RWPE2 (cell line): ENCODE data around the gene PDE2A.

Experiments used
- ATAC-seq: fragments of 200-7000 bp; cut with Tn5 transposase; 3 replicates; pipeline ENCODE4 v1.9.1; 2021; ENCODE audit warnings: low read depth
- DNase-seq: peaks from one replicate; pipeline ENCODE4 v3.0.0-alpha.2; 2020; ENCODE audit warnings: low spot score
- H3K27ac ChIP-seq: fragments of 450-650 bp; 2 replicates; pipeline ENCODE4 v1.5.1; 2017; ENCODE audit warnings: mild to moderate bottlenecking; ENCODE audit not compliant: poor library complexity, severe bottlenecking
- H3K27me3 ChIP-seq: fragments of 250-450 bp; sonication (Bioruptor Pico); 2 replicates; pipeline ENCODE4 v1.5.1; 2021; ENCODE audit warnings: mild to moderate bottlenecking, moderate library complexity; ENCODE audit not compliant: insufficient read depth, poor library complexity, severe bottlenecking
- H3K36me3 ChIP-seq: fragments of 250-450 bp; sonication (Bioruptor Pico); 2 replicates; pipeline ENCODE4 v1.5.1; 2020; ENCODE audit warnings: low read depth, mild to moderate bottlenecking, moderate library complexity
- H3K4me1 ChIP-seq: fragments of 250-450 bp; sonication (Bioruptor Pico); 2 replicates; pipeline ENCODE4 v1.5.1; 2021; ENCODE audit warnings: mild to moderate bottlenecking, moderate library complexity; ENCODE audit not compliant: insufficient read depth, poor library complexity, severe bottlenecking
- H3K4me3 ChIP-seq: fragments of 250-450 bp; sonication (Bioruptor Pico); 2 replicates; pipeline ENCODE4 v1.5.1; 2021; ENCODE audit warnings: mild to moderate bottlenecking, moderate library complexity; ENCODE audit not compliant: severe bottlenecking
- H3K9me3 ChIP-seq: fragments of 250-450 bp; sonication (Bioruptor Pico); 2 replicates; pipeline ENCODE4 v1.5.1; 2021; ENCODE audit warnings: mild to moderate bottlenecking, moderate library complexity; ENCODE audit not compliant: severe bottlenecking
- TF ChIP-seq, protein P1 (sequence below): fragments of 450-650 bp; IDR thresholded peaks from one replicate; pipeline ENCODE4 v1.5.1; 2017; ENCODE audit warnings: mild to moderate bottlenecking, moderate library complexity; ENCODE audit not compliant: poor library complexity, severe bottlenecking

PDE2A gene

DNA sequence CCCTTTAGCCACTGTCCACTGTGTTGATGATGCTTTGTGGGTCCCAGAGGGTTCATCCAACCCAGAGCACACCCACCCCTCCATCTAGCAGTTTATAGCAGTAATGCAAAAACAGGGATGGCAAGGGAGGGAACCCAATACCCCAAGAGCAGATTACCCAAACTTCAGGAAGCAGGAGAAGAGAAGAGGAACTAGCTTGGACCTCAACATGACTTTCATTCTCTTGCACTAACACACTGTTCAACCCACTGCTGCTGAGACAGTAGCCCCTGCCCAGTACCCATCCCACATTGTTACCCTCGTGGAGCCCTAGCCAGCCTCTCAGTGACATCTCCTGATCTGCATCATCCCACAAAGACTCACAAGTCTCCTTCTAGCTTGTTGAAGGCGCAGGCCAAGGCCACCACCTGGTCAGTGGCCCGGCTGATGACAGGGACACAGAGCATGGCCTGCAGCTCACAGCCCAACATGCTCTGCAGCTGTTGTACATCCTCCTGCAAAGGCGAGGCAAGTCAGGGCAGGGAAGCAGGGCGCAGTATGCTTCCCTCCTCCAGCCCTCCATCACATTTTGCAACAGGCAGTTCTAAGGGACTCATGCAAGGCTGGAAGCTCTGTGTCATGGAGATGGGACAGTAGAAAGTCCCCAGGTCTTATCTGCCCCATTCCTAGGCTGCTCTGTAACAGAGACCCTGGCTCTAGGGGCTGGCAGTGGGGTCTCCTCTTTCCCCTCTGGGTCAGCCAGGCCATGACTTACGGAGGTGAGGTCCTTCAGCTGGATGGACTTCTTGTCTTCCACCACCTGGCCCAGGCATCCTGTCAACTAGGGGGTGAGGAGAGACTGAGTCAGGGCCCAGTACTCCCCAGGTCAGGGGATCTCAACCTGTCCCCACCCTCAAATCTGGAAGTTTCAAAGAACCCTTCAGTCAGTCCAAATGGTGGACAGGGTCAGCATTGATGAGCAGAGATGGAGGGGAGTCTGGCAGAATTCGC is 85.5 kb downstream of the PDE2A start:
- peaks cover 31% of the 10 kb centered on the region for H3K27me3 ChIP-seq
- H3K36me3 ChIP-seq: no peaks in the 10 kb centered on the region
- ATAC-seq (no peak), DNase-seq (no peak)
- no peak overlapping the region for H3K27ac ChIP-seq
- H3K9me3 ChIP-seq: no peaks in the 10 kb centered on the region
- TF ChIP-seq, protein P1, sequence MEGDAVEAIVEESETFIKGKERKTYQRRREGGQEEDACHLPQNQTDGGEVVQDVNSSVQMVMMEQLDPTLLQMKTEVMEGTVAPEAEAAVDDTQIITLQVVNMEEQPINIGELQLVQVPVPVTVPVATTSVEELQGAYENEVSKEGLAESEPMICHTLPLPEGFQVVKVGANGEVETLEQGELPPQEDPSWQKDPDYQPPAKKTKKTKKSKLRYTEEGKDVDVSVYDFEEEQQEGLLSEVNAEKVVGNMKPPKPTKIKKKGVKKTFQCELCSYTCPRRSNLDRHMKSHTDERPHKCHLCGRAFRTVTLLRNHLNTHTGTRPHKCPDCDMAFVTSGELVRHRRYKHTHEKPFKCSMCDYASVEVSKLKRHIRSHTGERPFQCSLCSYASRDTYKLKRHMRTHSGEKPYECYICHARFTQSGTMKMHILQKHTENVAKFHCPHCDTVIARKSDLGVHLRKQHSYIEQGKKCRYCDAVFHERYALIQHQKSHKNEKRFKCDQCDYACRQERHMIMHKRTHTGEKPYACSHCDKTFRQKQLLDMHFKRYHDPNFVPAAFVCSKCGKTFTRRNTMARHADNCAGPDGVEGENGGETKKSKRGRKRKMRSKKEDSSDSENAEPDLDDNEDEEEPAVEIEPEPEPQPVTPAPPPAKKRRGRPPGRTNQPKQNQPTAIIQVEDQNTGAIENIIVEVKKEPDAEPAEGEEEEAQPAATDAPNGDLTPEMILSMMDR: no peak
- H3K4me3 ChIP-seq: no peak overlapping the region
- no peaks in the 10 kb centered on the region for H3K4me1 ChIP-seq

DNA sequence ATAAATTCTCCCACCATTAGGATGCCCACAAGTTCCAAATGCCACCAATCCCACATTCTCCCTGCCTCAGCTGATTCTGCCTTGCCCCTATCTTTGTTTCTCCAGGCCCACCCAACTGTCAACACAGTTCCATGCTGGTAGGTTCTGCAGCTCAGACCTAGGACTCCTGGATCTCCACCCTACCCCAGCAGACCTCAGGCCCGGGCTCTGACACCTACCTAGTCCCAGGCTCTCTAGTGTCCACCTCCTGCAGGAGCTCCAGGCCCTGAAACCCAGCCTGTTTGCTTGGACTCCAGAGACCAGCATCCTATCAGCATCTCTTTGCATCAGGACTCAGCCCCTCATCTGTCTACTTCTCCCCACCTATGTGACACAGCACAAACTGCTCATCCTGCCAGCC is 86.5 kb downstream of the PDE2A start:
- Histone ChIP-seq H3K4me1 (no peaks in the 10 kb centered on the region), H3K27me3 (peaks cover 31% of the 10 kb centered on the region), H3K27ac (no peak overlapping the region), H3K9me3 (no peaks in the 10 kb centered on the region), H3K36me3 (no peaks in the 10 kb centered on the region), H3K4me3 (no peak overlapping the region)
- TF ChIP-seq, protein P1: no peak
- DNase-seq: peak; percentile 42
- ATAC-seq: no peak

DNA sequence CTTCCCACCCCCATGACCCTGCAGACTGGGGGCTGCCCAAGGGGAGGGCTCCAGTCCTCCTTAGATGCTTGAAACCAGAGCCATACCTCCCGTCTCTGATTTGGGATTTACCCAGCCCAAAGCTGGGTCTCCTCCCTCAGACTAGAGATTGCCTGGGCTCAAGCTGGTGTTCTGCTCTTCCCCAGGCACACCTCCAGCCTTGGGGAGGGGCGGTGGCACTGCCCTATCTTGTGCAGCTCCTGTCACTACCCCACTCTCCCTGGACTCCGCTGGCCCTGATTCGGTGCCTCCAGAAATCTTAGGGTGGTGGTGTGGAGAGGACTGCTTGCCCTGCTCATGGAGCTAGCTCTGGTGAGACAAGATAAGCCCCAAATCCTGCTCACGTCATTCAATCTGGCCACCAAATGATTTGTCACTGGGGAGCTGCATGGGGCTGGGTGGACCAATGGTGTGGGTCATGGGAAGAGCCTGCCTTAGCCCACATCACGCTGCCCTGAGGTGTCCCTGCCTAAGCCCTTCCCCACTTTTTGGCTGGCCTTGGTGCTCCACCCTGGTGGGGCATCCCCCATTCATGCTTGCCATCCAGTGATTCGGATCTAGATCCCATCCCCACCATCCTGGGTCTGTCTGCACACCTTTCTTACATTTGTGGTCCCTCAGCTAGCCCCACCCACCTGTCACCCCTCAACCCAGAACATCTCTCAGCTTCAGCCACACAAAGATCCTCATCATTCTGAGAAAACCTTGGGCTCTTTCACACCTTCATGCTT is 87.7 kb downstream of the PDE2A start:
- no peaks in the 10 kb centered on the region for H3K9me3 ChIP-seq
- no peak overlapping the region for H3K27ac ChIP-seq
- ATAC-seq (no peak), DNase-seq (peak; percentile 23)
- TF ChIP-seq, protein P1: no peak
- H3K27me3 ChIP-seq: peaks cover 26% of the 10 kb centered on the region
- H3K36me3 ChIP-seq: no peaks in the 10 kb centered on the region
- H3K4me3 ChIP-seq: no peak overlapping the region
- no peaks in the 10 kb centered on the region for H3K4me1 ChIP-seq

DNA sequence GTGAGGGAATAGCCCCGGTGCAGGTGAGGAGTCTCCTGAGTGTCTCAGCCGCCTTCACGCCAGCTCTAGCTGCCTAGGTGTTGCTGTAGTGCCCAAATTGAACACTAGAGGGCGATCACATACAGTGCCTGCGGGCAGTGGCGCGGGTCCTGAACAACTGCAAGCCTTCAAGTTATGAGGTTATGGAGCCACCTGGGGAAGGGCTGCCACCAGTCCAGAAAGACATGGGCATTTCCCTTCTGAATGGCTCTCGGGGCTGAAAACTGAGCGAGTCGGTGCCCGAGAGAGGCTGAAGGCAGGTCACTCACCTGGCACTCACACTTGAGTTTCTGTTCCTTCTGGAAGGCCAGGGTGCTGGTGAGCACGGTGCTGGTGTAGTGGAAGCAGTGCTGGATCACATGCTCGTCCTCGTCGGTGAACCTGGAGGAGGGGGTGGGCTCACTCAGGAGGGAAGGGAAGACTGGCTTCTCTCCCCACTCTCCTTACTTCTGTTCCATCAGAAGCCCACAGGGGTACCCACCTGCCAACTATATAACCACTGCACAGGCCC is 88.4 kb downstream of the PDE2A start:
- Histone ChIP-seq H3K9me3 (no peaks in the 10 kb centered on the region), H3K27me3 (peaks cover 20% of the 10 kb centered on the region), H3K4me3 (no peak overlapping the region), H3K36me3 (no peaks in the 10 kb centered on the region), H3K4me1 (no peaks in the 10 kb centered on the region), H3K27ac (no peak overlapping the region)
- ATAC-seq (peak; percentile 70), DNase-seq (peak; percentile 47)
- TF ChIP-seq, protein P1: peak; percentile 93
